Neuronal stem cell (in vitro differentiated cells): ENCODE measurements around the gene SLC2A4.

ENCODE experiments used
- DNase-seq: peaks from one replicate; pipeline ENCODE4 v3.0.0-alpha.2; 2013; ENCODE audit warnings: low spot score
- H2AFZ ChIP-seq: one replicate; pipeline ENCODE4 v1.6.1; 2013; ENCODE audit warnings: mild to moderate bottlenecking, low read length, inconsistent platforms
- H2AK5ac ChIP-seq: 2 replicates; pipeline ENCODE4 v1.6.1; 2013; ENCODE audit warnings: low read depth, mild to moderate bottlenecking, inconsistent platforms, low read length, moderate library complexity, mixed read lengths
- H2BK120ac ChIP-seq: 2 replicates; pipeline ENCODE4 v1.6.1; 2013; ENCODE audit warnings: low read depth, mild to moderate bottlenecking, inconsistent platforms, low read length, moderate library complexity, mixed read lengths
- H2BK12ac ChIP-seq: one replicate; pipeline ENCODE4 v1.6.1; 2013; ENCODE audit warnings: low read length, inconsistent platforms
- H2BK15ac ChIP-seq: 2 replicates; pipeline ENCODE4 v1.6.1; 2013; ENCODE audit warnings: mild to moderate bottlenecking, low read length, inconsistent platforms, mixed read lengths
- H2BK5ac ChIP-seq: one replicate; pipeline ENCODE4 v1.6.1; 2013; ENCODE audit warnings: inconsistent platforms, mild to moderate bottlenecking, low read length, moderate library complexity
- H3K14ac ChIP-seq: one replicate; pipeline ENCODE4 v1.6.1; 2013; ENCODE audit warnings: low read length, inconsistent platforms
- H3K18ac ChIP-seq: 2 replicates; pipeline ENCODE4 v1.6.1; 2013; ENCODE audit warnings: low read length, inconsistent platforms
- H3K23ac ChIP-seq: 2 replicates; pipeline ENCODE4 v1.6.1; 2013; ENCODE audit warnings: low read depth, mild to moderate bottlenecking, mixed read lengths, low read length, inconsistent platforms; ENCODE audit not compliant: poor library complexity
- H3K27ac ChIP-seq: replicated peaks from 3 replicates; pipeline ENCODE4 v1.5.1; 2013; ENCODE audit warnings: low read length, inconsistent platforms
- H3K27me3 ChIP-seq, 3 experiments: 2 replicates each; pipeline ENCODE4 v1.6.1; 2013; ENCODE audit warnings: low read length in 3 of 3, mild to moderate bottlenecking in 2 of 3, inconsistent platforms in 1 of 3, low read depth in 1 of 3, mixed read lengths in 1 of 3, moderate library complexity in 1 of 3; ENCODE audit not compliant: control insufficient read depth in 3 of 3, insufficient read depth in 3 of 3
- H3K36me3 ChIP-seq, 2 donors: replicated peaks in 1 of 2; 2 replicates each; pipeline ENCODE4 v1.6.1; 2013; ENCODE audit warnings: low read length in 2 of 2; ENCODE audit not compliant: control insufficient read depth in 2 of 2, insufficient read depth in 2 of 2
- H3K4ac ChIP-seq: 2 replicates; pipeline ENCODE4 v1.6.1; 2013; ENCODE audit warnings: inconsistent platforms, mild to moderate bottlenecking, low read length, moderate library complexity
- H3K4me1 ChIP-seq, 2 donors: 1 replicate in 1 of 2; 2 replicates in 1 of 2; pipeline ENCODE4 v1.6.1; 2013; ENCODE audit warnings: low read length in 2 of 2, low read depth in 1 of 2; ENCODE audit not compliant: control insufficient read depth in 2 of 2, insufficient read depth in 1 of 2
- H3K4me2 ChIP-seq: one replicate; pipeline ENCODE4 v1.6.1; 2013; ENCODE audit warnings: mild to moderate bottlenecking, low read length, inconsistent platforms; ENCODE audit not compliant: insufficient read depth, poor library complexity, severe bottlenecking
- H3K4me3 ChIP-seq, 2 donors: 2 replicates each; pipeline ENCODE4 v1.5.1; 2013; ENCODE audit warnings: low read length in 2 of 2, mild to moderate bottlenecking in 2 of 2, inconsistent platforms in 1 of 2, moderate library complexity in 1 of 2
- H3K79me1 ChIP-seq: one replicate; pipeline ENCODE4 v1.6.1; 2013; ENCODE audit warnings: low read depth, mild to moderate bottlenecking, inconsistent platforms, low read length, moderate library complexity
- H3K9ac ChIP-seq: one replicate; pipeline ENCODE4 v1.6.1; 2013; ENCODE audit warnings: mild to moderate bottlenecking, low read depth, low read length, inconsistent platforms; ENCODE audit not compliant: poor library complexity
- H3K9me3 ChIP-seq, 2 donors: replicated peaks in 1 of 2; 2 replicates each; pipeline versions ENCODE3 to v1.6.1; 2013; ENCODE audit warnings: low read length in 2 of 2, mild to moderate bottlenecking in 2 of 2, inconsistent platforms in 1 of 2, low read depth in 1 of 2, mixed read lengths in 1 of 2, moderate library complexity in 1 of 2; ENCODE audit not compliant: control insufficient read depth in 2 of 2, insufficient read depth in 1 of 2
- H4K8ac ChIP-seq: one replicate; pipeline ENCODE4 v1.6.1; 2013; ENCODE audit warnings: low read depth, mild to moderate bottlenecking, inconsistent platforms, low read length, moderate library complexity
- H4K91ac ChIP-seq: one replicate; pipeline ENCODE4 v1.6.1; 2013; ENCODE audit warnings: low read length, low read depth, mild to moderate bottlenecking, inconsistent platforms; ENCODE audit not compliant: poor library complexity
- WGBS, 2 donors: extraction: QIAGEN DNeasy Blood & Tissue Kit; methylation state at CpG; one replicate each; pipeline ENCODE4 v1.1.7; 2013; ENCODE audit warnings: missing lambda C conversion rate in 2 of 2, mixed read lengths in 1 of 2; ENCODE audit not compliant: insufficient read length in 2 of 2, insufficient replicate concordance in 1 of 2; ENCODE audit errors: extremely low coverage in 2 of 2; 5-methylcytosine and 5-hydroxymethylcytosine counted together

The SLC2A4 gene

GRCh38 chr17:7253082-7253481 lies 28.4 kb upstream of the SLC2A4 start:
- Histone ChIP-seq H2AK5ac (no peak overlapping the region), H3K27ac (no peak overlapping the region), H3K23ac (no peak overlapping the region), H2AFZ (no peak overlapping the region), H3K9ac (no peak overlapping the region), H3K27me3 (no peaks in the 10 kb centered on the region), H2BK5ac (no peak overlapping the region), H3K4me2 (peak overlapping the region; percentile 83), H2BK12ac (no peak overlapping the region), H2BK15ac (no peak overlapping the region), H4K8ac (no peak overlapping the region), H2BK120ac (no peak overlapping the region), H3K4me3 (peak overlapping the region in 1 of 2 donors; percentile 64), H3K4ac (no peak overlapping the region), H3K4me1 (peaks cover 11 to 13% of the 10 kb centered on the region in 2 donors), H3K79me1 (peaks cover 16% of the 10 kb centered on the region), H3K18ac (no peak overlapping the region), H3K36me3 (peaks cover 14 to 52% of the 10 kb centered on the region in 2 donors), H3K14ac (no peak overlapping the region), H3K9me3 (no peaks in the 10 kb centered on the region), H4K91ac (no peak overlapping the region)
- WGBS, 2 donors = no CpG with 5 or more reads among the region's 5 CpGs
- no peak for DNase-seq

DNA sequence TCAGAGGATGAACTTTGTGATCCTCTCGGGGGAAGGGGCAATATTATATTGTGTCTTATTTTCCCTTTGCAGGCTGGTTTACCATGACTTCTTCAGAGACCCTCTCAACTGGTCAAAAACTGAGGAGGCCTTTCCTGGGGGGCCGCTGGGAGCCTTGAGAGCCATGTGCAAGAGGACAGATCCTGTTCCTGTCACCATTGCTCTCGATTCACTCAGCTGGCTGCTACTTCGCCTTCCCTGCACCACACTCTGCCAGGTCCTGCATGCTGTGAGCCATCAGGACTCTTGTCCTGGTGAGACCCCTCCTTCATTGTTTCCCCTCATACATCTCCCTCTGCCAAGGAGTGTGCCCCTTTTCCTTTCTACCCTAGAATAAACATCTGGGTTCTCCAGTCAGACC lies 27.0 kb upstream of the SLC2A4 start:
- Histone ChIP-seq H2BK120ac (no peak overlapping the region), H4K8ac (no peak overlapping the region), H3K27ac (no peak overlapping the region), H2AK5ac (no peak overlapping the region), H3K4me3 (no peak overlapping the region), H2BK5ac (no peak overlapping the region), H3K23ac (peak overlapping the region; percentile 22), H3K27me3 (no peaks in the 10 kb centered on the region), H3K79me1 (peaks cover 9% of the 10 kb centered on the region), H3K4me2 (no peak overlapping the region), H3K4ac (no peak overlapping the region), H3K14ac (no peak overlapping the region), H2BK12ac (no peak overlapping the region), H3K36me3 (peaks cover 25 to 60% of the 10 kb centered on the region in 2 donors), H3K9me3 (no peaks in the 10 kb centered on the region), H3K9ac (no peak overlapping the region), H3K18ac (no peak overlapping the region), H2AFZ (no peak overlapping the region), H4K91ac (no peak overlapping the region), H2BK15ac (no peak overlapping the region), H3K4me1 (peaks cover 11 to 13% of the 10 kb centered on the region in 2 donors)
- DNase-seq = no peak
- WGBS, 2 donors = no CpG with 5 or more reads among the region's 4 CpGs

DNA sequence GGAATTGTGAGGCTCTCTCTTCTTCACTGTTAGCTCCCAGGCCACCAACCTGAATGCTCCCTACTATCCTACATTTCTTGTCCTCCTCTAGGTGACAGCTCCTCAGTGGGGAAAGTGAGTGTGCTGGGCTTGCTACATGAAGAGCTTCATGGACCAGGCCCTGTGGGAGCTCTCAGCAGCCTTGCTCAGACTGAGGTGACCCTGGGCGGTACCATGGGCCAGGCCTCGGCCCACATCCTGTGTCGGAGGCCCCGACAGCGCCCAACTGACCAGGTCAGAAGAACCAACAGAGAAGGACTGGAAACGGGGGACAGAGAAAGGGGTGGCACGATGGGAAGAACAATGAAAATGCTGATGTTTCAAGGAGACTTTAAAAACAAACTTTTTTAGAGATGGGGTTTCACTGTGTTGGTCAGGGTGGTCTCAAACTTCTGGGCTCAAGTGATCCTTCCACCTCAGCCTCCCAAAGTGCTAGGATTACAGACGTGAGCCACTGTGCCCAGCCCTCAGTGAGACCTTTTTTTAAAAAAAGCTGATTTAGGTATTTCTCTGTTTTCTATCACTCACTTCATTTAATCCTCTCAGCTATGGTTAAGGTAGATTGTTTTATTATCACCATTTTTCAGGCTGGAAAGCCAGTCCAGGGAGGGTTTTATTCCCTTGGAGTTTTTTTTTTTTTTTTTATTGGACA lies 24.6 kb upstream of the SLC2A4 start:
- Histone ChIP-seq H3K27me3 (peaks cover 9 to 19% (median 18%) of the 10 kb centered on the region in 3 experiments), H4K91ac (no peak overlapping the region), H3K23ac (no peak overlapping the region), H3K36me3 (peaks cover 23 to 73% of the 10 kb centered on the region in 2 donors), H3K9me3 (no peaks in the 10 kb centered on the region), H2BK5ac (no peak overlapping the region), H3K4me1 (peaks cover 2 to 3% of the 10 kb centered on the region in 2 donors), H2BK15ac (no peak overlapping the region), H3K4me3 (no peak overlapping the region), H2AK5ac (no peak overlapping the region), H2BK12ac (no peak overlapping the region), H3K4ac (no peak overlapping the region), H4K8ac (no peak overlapping the region), H3K27ac (no peak overlapping the region), H3K79me1 (peaks cover 5% of the 10 kb centered on the region), H2AFZ (no peak overlapping the region), H3K14ac (no peak overlapping the region), H3K4me2 (no peak overlapping the region), H3K18ac (no peak overlapping the region), H2BK120ac (no peak overlapping the region), H3K9ac (peak overlapping the region; percentile 35)
- WGBS, 2 donors = no CpG with 5 or more reads among the region's 8 CpGs
- DNase-seq = no peak

DNA sequence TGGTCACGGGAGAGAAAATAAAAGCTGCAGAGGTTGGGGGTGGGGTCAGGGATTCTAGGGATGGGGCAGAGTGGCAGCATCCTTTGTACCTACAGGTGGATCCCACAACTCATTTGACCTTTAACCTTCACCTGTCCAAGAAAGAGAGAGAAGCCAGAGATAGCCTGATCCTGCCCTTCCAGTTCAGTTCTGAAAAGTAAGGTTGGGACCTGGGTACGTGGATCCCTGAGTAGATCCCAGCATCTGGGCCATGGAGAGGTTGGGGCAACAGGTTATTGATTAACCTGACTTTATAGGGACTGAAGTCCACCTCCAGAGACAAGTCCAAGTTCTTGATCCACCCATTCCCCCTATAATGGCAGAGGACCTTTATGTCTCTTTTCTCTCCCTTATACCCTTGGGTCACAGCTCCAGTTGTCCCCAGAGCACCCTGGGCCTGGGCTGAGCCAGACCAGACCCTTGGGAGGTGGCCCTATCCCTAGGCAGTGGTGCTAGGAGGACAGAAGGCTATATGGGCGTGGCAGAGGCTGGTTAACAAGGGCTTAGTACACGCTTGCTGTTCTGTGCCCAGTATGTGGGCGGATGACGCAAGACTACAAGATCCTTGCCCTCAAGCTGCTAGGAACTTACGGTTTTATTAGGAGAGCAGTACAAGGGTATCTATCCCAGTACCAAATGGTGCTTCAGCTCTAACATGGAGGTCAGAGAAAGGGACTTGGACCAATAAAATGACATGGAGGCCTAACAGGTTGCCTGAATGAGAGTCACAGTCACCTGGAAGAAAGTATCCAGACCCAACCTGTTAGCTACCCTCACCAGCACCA lies 22.6 kb upstream of the SLC2A4 start:
- H2BK5ac ChIP-seq = no peak overlapping the region

More for the DNA sequence above, 22.6 kb upstream of the SLC2A4 start:
- no peak overlapping the region for H3K9ac ChIP-seq
- H2AFZ ChIP-seq = no peak overlapping the region
- no peak overlapping the region for H3K23ac ChIP-seq
- DNase-seq = no peak
- H3K14ac ChIP-seq = no peak overlapping the region
- no peak overlapping the region for H3K27ac ChIP-seq
- H2BK120ac ChIP-seq = no peak overlapping the region
- H3K4me1 ChIP-seq = peaks cover 7 to 11% of the 10 kb centered on the region in 2 donors
- no peak overlapping the region for H4K8ac ChIP-seq
- no peak overlapping the region for H3K4me2 ChIP-seq
- peaks cover 5% of the 10 kb centered on the region for H3K79me1 ChIP-seq
- no CpG with 5 or more reads among the region's 7 CpGs for WGBS, 2 donors
- H3K4me3 ChIP-seq = no peak overlapping the region
- H3K18ac ChIP-seq = no peak overlapping the region
- no peak overlapping the region for H3K4ac ChIP-seq
- H2AK5ac ChIP-seq = no peak overlapping the region
- no peak overlapping the region for H2BK15ac ChIP-seq
- no peaks in the 10 kb centered on the region for H3K9me3 ChIP-seq
- no peak overlapping the region for H2BK12ac ChIP-seq
- H3K27me3 ChIP-seq = peaks cover 20 to 39% (median 39%) of the 10 kb centered on the region in 3 experiments
- peaks cover 23 to 67% of the 10 kb centered on the region in 2 donors for H3K36me3 ChIP-seq
- no peak overlapping the region for H4K91ac ChIP-seq
